Kidney tubule cell (primary cell): Measurements from ENCODE around the gene DCTN4.

Source experiments
- DNase-seq: peaks from one replicate; pipeline ENCODE4 v3.0.0-alpha.2; 2018; ENCODE audit warnings: low spot score

The DCTN4 gene

DNA sequence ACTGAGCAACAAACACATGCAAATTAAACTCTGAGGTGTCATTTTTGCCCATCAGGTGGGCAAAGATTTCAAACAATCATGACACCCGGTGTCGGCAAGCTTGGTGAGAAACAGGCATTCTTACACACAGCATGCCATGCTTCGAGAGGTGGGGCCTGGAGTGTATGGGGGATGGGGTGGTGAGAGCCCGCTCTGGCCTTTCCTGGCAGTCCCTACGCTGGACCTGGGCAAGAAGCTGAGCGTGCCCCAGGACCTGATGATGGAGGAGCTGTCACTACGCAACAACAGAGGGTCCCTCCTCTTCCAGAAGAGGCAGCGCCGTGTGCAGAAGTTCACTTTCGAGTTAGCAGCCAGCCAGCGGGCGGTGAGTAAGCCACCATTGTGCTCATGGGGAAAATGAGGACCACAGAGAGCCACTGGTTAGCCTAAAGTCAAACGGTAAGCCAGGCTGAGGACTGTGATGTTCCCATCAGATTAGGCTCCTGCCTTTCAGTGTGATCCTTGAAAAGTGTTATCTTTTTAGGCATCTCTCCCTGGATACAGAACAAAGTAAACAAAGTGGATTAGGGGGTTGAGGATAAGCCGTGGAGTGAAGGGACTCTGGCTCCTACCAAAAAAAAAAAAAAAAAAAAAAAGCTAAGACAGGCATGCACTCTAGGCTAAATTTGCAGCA, 88.4 kb downstream of the DCTN4 start:
- DNase-seq = no peak

DNA sequence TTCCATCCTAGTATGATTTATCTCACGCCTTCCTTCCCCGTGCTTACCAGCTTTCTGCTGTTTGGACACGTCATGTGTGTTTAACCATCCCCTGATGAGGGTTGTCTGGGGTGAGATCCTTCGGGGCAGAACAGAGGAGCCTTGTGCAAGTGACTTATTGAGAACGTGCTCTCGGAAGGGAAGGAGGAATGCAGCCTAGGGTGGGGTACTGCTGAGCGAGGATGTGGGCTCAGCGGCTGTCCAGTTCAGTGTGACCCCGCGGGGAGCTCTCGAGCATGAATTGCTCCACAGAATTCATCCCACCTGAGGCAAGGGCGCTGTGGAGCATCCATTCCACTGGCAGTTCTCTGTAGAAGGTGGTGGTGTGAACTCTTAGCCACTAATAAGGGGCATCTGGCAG, 93.8 kb downstream of the DCTN4 start:
- DNase-seq = peak; percentile 39

DNA sequence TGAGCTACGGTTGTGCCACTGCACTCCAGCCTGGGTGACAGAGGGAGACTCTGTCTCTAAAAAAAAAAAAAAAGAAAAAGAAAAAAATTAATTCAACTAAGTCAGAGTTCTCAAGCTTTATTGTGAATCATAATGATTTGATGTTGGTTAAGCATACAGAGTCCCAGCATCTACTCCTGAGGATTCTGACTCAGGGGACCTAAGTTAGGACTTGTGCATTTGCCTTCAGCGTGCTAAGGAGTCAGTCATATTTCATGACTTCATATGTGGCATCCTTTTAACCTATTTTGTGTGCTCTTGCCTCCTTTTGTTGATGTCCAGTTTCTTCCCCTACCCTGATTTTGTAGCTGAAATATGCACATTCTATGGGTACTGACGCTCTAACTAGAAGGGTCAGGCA, 94.9 kb downstream of the DCTN4 start:
- no peak for DNase-seq

DNA sequence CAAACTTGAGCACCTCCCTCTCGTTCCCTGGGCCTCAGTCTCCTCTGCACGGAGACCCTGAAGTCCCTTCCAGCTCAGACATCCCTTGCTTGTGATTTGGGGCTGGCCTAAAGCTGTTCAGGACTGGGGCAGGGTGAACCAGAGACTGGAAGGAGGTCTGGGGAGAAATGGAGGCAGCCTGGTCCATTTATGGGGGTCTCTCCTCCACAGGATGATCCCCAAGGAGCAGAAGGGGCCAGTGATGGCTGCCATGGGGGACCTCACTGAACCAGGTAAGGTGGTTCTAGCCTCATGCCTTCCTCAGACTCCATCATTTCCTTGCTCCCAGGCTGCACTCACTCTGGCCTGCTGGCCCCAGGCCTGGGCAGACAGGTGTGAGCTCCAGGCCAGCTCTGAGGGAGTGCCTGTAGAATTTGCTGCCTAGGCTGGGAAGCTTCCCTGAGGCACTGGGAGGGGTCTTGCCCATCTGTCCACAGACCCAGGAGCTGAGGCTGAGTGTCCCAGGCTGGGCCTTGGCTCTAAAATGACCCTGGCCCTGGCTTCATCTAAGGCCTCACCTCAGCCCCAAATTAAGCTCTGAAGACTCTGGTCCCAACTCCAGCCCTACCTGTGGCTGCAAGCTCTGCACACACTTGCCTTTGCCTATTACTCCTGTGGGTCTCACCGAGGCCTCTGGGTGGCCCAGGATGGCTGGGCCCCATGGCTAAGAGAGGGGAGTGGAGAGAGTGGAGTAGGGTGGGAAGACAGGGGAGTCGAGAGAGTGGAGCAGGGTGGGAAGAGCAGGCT, 95.9 kb downstream of the DCTN4 start:
- DNase-seq = no peak

DNA sequence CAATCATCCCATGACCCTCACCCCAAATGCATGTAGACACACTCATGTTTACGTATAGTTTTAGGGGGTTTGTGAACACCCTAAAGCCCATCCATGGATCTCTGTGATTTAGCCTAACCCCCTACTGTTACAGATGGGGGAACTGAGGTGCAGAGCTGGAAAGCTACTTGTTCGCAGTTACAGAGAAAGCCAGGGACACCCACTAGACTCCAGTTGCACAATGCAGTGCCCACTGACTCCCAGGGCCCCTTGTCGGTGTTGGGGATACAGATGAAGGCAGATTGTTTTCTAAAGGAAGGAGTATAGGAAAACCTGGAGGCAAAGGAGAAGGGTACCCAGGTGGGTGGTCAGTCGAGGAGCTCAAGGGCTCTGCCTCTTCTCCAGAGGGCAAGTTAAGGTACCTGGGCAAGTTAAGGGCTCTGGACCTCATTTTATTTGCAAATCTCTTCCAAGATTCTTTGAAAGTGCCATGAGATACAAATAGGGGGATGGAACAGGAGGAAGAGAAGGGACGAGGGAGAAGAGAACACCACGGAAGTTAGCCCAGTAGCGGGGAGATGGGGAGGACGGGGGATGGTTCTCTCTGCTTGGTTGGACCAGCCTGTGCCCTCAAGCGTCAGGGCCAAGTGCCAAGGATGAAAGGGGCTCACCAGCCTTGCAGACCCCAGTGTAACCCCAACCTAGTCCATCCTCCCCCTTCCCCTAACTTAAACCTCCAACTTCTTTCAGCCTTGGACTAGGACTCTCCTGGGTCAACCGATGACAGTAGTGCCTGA, 96.8 kb downstream of the DCTN4 start:
- no peak for DNase-seq

DNA sequence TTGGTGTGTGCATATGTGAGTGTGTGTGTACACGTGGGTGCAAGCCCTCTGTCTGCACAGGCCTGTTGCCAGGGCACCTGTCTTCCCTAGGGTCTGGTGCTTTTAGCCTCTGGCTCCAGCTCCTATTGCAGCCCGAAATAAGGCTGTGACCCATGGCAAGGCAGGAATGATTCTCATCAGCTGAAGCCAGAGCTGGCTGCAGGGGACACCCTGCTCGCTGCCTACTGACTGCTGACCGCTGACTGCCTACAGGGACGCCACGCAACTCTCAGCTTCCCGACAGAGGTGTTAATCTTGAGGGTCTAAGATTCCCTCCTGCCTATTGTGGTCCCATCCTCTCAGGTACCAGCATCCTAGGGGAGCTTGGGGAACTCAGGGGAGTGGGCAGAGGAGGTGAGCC, 97.7 kb downstream of the DCTN4 start, which contains the start of gene MYOZ3:
TSS of gene MYOZ3 (plus strand) at position 166 of the 400 bp plus-strand sequence. CDS start 1,691 bp downstream, outside the sequence.
- no peak for DNase-seq

DNA sequence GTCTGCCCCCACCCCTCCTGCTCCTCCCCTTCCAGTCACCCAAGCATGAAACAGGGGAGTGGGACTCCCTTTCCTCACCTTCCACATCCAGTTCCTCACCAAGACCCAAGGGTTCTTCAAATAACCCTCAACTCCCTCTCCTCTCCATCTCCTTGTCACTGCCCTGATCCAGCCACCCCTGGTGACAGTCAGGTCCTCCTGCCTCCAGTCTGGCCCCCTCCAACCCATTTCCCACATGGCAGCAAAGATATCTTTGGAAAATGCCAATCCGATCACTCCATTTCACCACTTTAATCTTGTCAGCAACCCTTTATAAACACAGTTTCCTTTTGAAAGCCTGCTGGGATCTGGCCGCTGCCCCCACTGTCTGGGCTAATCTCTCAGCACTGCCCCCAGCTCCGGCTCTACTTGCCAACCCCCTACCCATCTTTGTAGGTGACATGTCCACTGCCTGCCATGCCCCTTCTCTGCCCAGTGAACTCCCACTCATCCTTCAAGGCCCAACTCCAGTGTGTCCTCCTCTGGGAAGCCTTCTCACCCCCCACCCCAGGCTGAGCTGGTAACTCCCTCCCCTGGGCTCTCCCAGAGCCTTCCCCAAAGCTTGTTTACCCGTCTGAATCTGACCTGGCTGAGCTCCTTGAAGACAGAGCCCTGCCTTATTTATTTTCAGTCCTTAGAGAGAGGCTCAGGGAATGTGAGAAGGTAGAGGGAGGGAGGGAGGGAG, 98.5 kb downstream of the DCTN4 start:
- no peak for DNase-seq

DNA sequence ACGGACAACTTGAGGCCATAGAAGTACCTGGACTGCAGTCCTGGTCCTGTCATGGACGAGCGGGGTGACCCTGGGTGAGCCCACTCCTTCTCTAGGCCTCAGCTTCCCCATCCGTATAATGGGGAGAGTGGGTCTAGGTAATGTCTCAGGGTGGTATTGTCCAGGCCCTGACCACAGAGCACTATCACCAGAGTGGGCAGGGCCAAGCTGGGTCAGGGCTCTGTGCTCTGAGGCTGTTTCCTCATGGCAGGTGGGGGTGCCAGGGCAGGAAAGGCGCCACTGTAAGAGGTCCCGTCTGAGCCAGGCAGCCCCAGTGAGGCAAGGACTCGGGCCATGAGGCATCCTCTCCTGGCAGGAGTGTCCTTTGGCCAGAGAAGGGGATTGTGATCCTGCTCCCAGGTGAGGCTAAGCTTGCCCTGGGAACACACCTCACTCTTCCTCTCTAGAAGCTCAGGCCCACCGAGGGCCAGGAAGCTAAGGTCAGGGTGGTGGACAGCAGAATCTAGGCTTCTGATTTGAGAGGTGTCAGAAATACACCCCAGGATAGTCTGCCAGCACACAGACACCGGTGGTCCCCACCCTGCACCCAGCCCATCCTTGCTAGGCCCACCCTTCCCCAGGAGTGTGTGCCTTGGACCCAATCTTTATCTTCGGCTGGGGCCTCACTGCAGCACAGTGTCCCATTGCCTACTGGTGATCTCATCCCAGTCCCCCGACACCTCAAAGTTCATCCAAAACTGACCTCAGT, 99.3 kb downstream of the DCTN4 start:
- DNase-seq = no peak

DNA sequence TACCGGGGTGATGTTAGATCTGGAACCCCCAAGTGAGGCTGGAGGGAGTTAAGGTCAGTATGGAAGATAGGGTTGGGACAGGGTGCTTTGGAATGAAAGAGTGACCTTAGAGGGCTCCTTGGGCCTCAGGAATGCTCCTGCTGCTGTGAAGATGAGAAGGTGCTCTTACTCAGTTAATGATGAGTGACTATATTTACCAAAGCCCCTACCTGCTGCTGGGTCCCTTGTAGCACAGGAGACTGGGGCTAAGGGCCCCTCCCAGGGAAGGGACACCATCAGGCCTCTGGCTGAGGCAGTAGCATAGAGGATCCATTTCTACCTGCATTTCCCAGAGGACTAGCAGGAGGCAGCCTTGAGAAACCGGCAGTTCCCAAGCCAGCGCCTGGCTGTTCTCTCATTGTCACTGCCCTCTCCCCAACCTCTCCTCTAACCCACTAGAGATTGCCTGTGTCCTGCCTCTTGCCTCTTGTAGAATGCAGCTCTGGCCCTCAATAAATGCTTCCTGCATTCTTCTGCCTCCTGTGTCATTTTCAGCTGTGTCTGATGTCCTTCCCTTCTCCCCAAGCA, 100.0 kb downstream of the DCTN4 start:
- no peak for DNase-seq
